ENCODE results near the gene NEURL1. TPM values are rescaled to one million over a fixed set of nuclear protein-coding genes. Genes with fewer than 3 reads are reported as not detected.

The NEURL1 gene
- 1 to 10 TPM in 1 of 2 experiments, under 1 TPM in 1; 0.98 to 1.1 TPM for total RNA-seq

GRCh38 chr10:103493362-103493915 is at the start of gene NEURL1:
Gene NEURL1, plus strand, starts transcription at chr10:103493705. Its CDS starts 683 bp downstream, at chr10:103494388.
- Mint-ChIP-seq H3K9me3 (no peaks in the 10 kb centered on the region), H3K27me3 (peaks cover 61% of the 10 kb centered on the region), H3K36me3 (ENCODE audit: low read depth) (no peaks in the 10 kb centered on the region), H3K4me1 (peaks cover 22% of the 10 kb centered on the region), H3K4me3 (peak within 1 kb of the TSS; percentile 72), H3K27ac (no peak within 1 kb of the TSS)
- CTCF ChIA-PET, result interaction anchor here (0.7 to 12.3 kb wide), 5 partner anchors 10 to 576 kb away, joined by 3 to 228 read pairs (median 6); partner anchors contain the start of gene CNNM2
- POLR2A ChIA-PET, result interaction anchor here (1.4 to 2.8 kb wide), 2 partner anchors 11 to 42 kb away, joined by 3 to 13 read pairs; no protein-coding TSS in a partner anchor
- DNase-seq, result peak; percentile 33

DNA sequence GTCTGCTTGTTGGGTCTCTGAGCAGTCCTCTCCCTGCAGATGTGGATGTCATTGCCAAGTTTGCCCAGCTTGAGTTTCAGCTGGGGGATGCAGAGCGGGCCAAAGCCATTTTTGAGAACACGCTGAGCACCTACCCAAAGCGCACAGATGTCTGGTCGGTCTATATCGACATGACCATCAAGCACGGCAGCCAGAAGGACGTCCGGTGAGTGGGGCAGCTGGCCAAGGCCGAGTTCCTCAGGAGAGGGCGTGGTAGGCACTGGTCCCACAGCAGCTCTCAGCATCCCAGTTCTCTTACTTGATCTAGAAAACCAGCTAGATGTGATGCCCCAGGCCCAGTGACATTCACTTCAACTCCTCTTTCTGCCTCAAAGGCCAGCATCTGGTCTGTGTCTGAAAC is 49.0 kb upstream of the NEURL1 start:
- no peak for DNase-seq
- ChIA-PET CTCF (interaction anchor here (0.8 kb wide), 1 partner anchor 33 kb away, joined by 3 read pairs; no protein-coding TSS in a partner anchor), POLR2A (interaction anchor here (2.0 to 4.8 kb wide), 3 partner anchors 8 to 27 kb away, joined by 4 to 22 read pairs (median 5); partner anchors contain the start of gene CALHM2)
- peaks cover 83% of the 10 kb centered on the region for H3K36me3 Mint-ChIP-seq (ENCODE audit: low read depth)
- peaks cover 39% of the 10 kb centered on the region for H3K4me1 Mint-ChIP-seq
- no peaks in the 10 kb centered on the region for H3K9me3 Mint-ChIP-seq
- H3K27me3 Mint-ChIP-seq, result no peaks in the 10 kb centered on the region
- no peak overlapping the region for H3K27ac Mint-ChIP-seq
- H3K4me3 Mint-ChIP-seq, result no peak overlapping the region

- Mint-ChIP-seq H3K36me3 (ENCODE audit: low read depth) (peaks cover 83% of the 10 kb centered on the region), H3K9me3 (no peaks in the 10 kb centered on the region), H3K27me3 (no peaks in the 10 kb centered on the region), H3K4me1 (peaks cover 48% of the 10 kb centered on the region), H3K27ac (peak overlapping the region; percentile 44), H3K4me3 (no peak overlapping the region)
- CTCF ChIA-PET, result interaction anchor here (0.8 kb wide), 1 partner anchor 32 kb away, joined by 3 read pairs; no protein-coding TSS in a partner anchor
- no peak for DNase-seq
- POLR2A ChIA-PET, result interaction anchor here (2.0 to 2.2 kb wide), 2 partner anchors 12 to 26 kb away, joined by 4 to 5 read pairs; no protein-coding TSS in a partner anchor
Observed at GRCh38 chr10:103445366-103445765, 48.1 kb upstream of the NEURL1 start.

DNA sequence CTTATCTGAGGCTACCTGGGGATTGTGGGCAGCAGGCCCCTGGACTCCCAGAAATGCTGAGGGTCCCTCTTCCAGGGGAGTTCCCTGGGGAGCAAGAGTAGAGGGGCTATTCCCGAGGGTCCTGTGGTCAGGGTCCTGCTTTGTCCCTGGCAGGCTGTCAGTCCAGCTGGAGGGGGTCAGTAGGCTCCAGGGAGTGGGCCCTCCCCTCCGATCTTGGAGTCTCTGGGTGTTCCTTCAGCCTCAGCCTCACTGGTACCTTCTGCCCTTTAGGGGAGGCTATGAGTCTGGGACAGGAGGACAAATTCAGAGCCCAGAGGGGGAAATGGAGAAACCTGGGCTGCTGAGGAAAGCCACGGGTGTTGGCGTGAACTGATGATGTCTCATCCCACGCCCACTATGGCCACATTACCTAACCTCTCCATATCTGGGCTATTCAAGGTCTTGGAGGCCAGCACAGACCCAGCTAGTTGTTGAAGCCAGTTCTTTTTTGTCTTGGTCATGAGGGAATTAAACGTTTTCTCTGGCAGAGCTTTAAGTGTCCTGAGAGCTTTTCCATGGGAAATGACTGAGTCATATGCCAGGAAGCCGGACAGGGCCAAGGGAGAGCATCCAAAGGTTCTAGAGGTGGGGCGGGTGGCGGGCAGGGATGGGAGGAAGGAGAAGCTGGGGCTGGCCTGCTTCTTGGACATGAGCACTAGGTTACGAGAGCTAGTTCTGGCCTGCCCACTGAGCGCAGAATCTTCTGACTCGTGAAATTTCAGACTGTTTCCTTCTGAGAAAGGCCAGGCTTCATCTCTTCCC is 47.5 kb upstream of the NEURL1 start:
- Mint-ChIP-seq H3K27ac (peak overlapping the region; percentile 66), H3K4me3 (no peak overlapping the region), H3K4me1 (peaks cover 54% of the 10 kb centered on the region), H3K9me3 (no peaks in the 10 kb centered on the region), H3K27me3 (no peaks in the 10 kb centered on the region), H3K36me3 (ENCODE audit: low read depth) (peaks cover 86% of the 10 kb centered on the region)
- POLR2A ChIA-PET, result interaction anchor here (0.6 to 2.2 kb wide), 3 partner anchors 12 to 30 kb away, joined by 3 to 5 read pairs (median 4); no protein-coding TSS in a partner anchor
- DNase-seq, result no peak
- CTCF ChIA-PET, result interaction anchor here (0.8 kb wide), 1 partner anchor 35 kb away, joined by 3 read pairs; no protein-coding TSS in a partner anchor

DNA sequence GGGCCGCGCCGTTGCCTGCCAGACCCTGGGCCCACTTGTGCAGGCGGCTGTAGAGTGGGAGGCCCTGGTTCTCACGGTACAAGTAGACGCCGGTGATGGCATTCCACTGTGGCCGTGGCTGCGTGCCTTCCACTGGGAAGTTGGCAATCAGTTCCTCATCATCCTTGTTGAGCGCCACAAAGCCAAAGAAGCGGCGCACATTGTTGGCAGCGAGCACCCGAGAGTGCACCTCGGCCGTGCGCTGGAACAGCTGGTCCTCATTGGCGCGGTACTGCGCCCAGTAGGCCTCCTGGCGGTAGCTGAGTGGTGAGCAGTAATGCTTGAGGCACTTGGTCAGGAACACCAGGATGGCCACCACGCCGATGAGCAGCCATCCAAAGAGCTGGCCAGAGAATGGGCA is 46.3 kb upstream of the NEURL1 start:
- ChIA-PET POLR2A (interaction anchor here (1.4 kb wide), 1 partner anchor 28 kb away, joined by 3 read pairs; no protein-coding TSS in a partner anchor), CTCF (interaction anchor here (1.1 kb wide), 1 partner anchor 39 kb away, joined by 3 read pairs; no protein-coding TSS in a partner anchor)
- no peaks in the 10 kb centered on the region for H3K9me3 Mint-ChIP-seq
- H3K36me3 Mint-ChIP-seq (ENCODE audit: low read depth), result peaks cover 84% of the 10 kb centered on the region
- peaks cover 57% of the 10 kb centered on the region for H3K4me1 Mint-ChIP-seq
- H3K27me3 Mint-ChIP-seq, result no peaks in the 10 kb centered on the region
- H3K4me3 Mint-ChIP-seq, result no peak overlapping the region
- no peak for DNase-seq
- peak overlapping the region; percentile 48 for H3K27ac Mint-ChIP-seq

GRCh38 chr10:103448746-103449145 is 44.8 kb upstream of the NEURL1 start:
- Mint-ChIP-seq H3K27me3 (no peaks in the 10 kb centered on the region), H3K4me1 (peaks cover 70% of the 10 kb centered on the region), H3K4me3 (peak overlapping the region; percentile 96), H3K9me3 (no peaks in the 10 kb centered on the region), H3K36me3 (ENCODE audit: low read depth) (peaks cover 79% of the 10 kb centered on the region), H3K27ac (peak overlapping the region; percentile 95)
- ChIA-PET CTCF (interaction anchor here (0.8 to 1.7 kb wide), 3 partner anchors 12 to 37 kb away, joined by 3 to 4 read pairs (median 3); no protein-coding TSS in a partner anchor), POLR2A (interaction anchor here (6.6 kb wide), 1 partner anchor 23 kb away, joined by 87 read pairs; no protein-coding TSS in a partner anchor)
- no peak for DNase-seq

DNA sequence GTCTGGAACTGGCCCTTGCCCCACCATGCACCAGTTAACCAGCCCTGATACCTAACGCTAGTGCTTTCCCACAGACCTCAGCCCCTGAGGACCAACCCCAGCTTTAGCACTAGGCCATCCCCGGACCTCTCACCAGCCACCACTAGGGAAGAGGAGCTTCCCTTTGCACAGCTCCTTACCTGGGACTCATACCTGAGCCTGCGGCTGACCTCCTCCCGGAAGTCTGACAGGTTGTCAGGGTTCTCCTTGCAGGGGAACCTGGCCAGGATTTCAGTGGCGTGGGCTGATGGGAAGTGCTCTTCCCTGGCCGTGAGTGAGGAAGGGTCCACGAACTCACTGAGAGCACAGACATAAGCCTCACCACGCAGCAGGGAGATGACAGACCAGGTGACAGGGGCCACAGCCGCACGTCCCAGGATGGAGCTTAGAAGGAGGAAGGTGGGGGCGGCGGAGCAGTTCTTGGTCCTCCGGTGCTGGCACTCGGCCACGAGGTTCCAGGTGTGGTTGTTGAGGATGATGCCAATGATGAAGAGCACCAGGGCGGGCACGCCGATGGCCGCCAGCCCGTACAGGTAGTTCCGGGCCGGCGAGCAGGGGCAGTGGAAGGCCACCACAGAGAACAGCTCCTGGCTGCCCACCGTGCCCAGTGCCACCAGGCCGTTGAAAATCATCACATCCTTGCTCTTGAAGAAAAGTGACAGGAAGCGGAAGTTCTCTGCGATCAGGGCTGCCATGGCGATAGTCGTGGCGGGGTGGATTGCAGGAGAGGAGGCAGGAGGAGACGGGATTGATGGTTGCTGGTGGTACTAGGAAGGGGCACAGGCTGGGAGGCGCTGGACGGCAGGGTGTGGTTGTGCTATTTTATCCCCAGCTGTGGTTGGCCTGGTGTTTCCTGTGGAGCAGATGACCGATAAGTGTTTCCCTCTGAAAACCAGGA is 44.0 kb upstream of the NEURL1 start:
- H3K4me3 Mint-ChIP-seq, result peak overlapping the region; percentile 96

GRCh38 chr10:103450201-103450695 is 43.3 kb upstream of the NEURL1 start:
- ChIA-PET POLR2A (interaction anchor here (1.6 to 6.6 kb wide), 7 partner anchors 8 to 33 kb away, joined by 3 to 87 read pairs (median 12); no protein-coding TSS in a partner anchor), CTCF (interaction anchor here (1.2 to 4.0 kb wide), 8 partner anchors 21 to 235 kb away, joined by 3 to 34 read pairs (median 8); partner anchors contain the start of gene CALHM3)
- Mint-ChIP-seq H3K4me1 (peaks cover 75% of the 10 kb centered on the region), H3K27me3 (no peaks in the 10 kb centered on the region), H3K9me3 (no peaks in the 10 kb centered on the region), H3K4me3 (peak overlapping the region; percentile 96), H3K36me3 (ENCODE audit: low read depth) (peaks cover 64% of the 10 kb centered on the region), H3K27ac (peak overlapping the region; percentile 95)
- no peak for DNase-seq

More for the DNA sequence above, 44.0 kb upstream of the NEURL1 start:
- Mint-ChIP-seq H3K9me3 (no peaks in the 10 kb centered on the region), H3K27me3 (no peaks in the 10 kb centered on the region), H3K4me1 (peaks cover 76% of the 10 kb centered on the region), H3K27ac (peak overlapping the region; percentile 95), H3K36me3 (ENCODE audit: low read depth) (peaks cover 72% of the 10 kb centered on the region)
- POLR2A ChIA-PET, result interaction anchor here (1.6 to 6.6 kb wide), 4 partner anchors 15 to 26 kb away, joined by 3 to 87 read pairs (median 18); no protein-coding TSS in a partner anchor
- CTCF ChIA-PET, result interaction anchor here (0.8 to 4.0 kb wide), 7 partner anchors 13 to 236 kb away, joined by 3 to 34 read pairs (median 3); partner anchors contain the start of gene CALHM3
- DNase-seq, result no peak

GRCh38 chr10:103451091-103451813 is 42.3 kb upstream of the NEURL1 start:
- Mint-ChIP-seq H3K4me1 (peaks cover 67% of the 10 kb centered on the region), H3K36me3 (ENCODE audit: low read depth) (peaks cover 54% of the 10 kb centered on the region), H3K27me3 (no peaks in the 10 kb centered on the region), H3K27ac (peak overlapping the region; percentile 95), H3K4me3 (peak overlapping the region; percentile 96), H3K9me3 (no peaks in the 10 kb centered on the region)
- ChIA-PET POLR2A (interaction anchor here (0.6 to 6.6 kb wide), 19 partner anchors 8 to 83 kb away, joined by 3 to 87 read pairs (median 5); partner anchors contain the start of genes CALHM3, NEURL1 and TAF5), CTCF (interaction anchor here (0.8 to 4.0 kb wide), 12 partner anchors 12 to 234 kb away, joined by 3 to 34 read pairs (median 6); partner anchors contain the start of gene CALHM3)
- peak; percentile 71 for DNase-seq

DNA sequence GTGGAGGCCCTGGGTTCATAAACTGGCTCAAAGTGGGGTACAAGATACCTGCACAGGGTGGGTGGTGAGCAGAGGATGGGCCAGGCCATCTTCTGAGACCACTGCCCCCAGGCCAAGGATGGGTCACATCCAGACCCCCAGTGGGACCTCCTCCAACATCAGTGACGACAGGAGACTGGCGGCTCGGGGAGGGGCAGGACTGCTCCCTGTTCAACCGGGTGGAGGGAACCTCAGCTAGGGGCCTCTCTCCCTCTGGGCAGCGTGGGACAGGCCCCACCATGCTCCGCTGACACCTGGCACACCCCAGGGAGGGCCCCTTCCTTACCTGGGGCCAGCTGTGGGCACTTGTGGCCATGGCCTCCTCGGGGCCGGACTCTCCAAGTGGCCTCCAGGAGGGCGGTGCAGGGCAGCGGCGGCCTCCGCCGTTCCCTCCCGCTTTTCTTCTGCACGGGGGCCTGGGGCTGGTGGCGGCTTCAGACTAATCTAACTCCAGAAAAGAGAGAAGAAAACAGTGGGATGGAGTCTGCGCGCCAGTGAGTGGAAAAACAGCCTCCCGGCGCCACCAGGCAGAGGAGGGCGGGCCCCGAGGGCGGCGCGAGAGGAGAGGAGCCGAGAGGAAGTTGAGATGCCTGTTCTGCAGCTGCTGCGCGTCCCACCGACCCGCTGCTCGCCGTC is 41.5 kb upstream of the NEURL1 start, which contains the start of gene CALHM2:
TSS of gene CALHM2 (minus strand) at position 540 of the 675 bp plus-strand sequence. CDS start 2,429 bp downstream, outside the sequence.
- POLR2A ChIA-PET, result interaction anchor here (0.8 to 6.6 kb wide), 20 partner anchors 8 to 84 kb away, joined by 3 to 87 read pairs (median 6); partner anchors contain the start of genes CALHM3, NEURL1 and TAF5

More for the DNA sequence above, 41.5 kb upstream of the NEURL1 start, which contains the start of gene CALHM2:
- H3K4me1 Mint-ChIP-seq, result peaks cover 64% of the 10 kb centered on the region
- peak within 1 kb of the TSS; percentile 96 for H3K4me3 Mint-ChIP-seq
- peaks cover 49% of the 10 kb centered on the region for H3K36me3 Mint-ChIP-seq (ENCODE audit: low read depth)
- no peaks in the 10 kb centered on the region for H3K9me3 Mint-ChIP-seq
- peak within 1 kb of the TSS; percentile 95 for H3K27ac Mint-ChIP-seq
- no peaks in the 10 kb centered on the region for H3K27me3 Mint-ChIP-seq
- DNase-seq, result peak; percentile 71
- CTCF ChIA-PET, result interaction anchor here (0.5 to 4.0 kb wide), 10 partner anchors 11 to 464 kb away, joined by 3 to 34 read pairs (median 10); partner anchors contain the start of gene CALHM3
